ENCODE measurements around the gene GOLPH3.
"Not testable (repeated sequence)": the region's sequence is repeated elsewhere in the genome, so short reads cannot be mapped to it uniquely, and the experiment has no call there.

The GOLPH3 gene

DNA sequence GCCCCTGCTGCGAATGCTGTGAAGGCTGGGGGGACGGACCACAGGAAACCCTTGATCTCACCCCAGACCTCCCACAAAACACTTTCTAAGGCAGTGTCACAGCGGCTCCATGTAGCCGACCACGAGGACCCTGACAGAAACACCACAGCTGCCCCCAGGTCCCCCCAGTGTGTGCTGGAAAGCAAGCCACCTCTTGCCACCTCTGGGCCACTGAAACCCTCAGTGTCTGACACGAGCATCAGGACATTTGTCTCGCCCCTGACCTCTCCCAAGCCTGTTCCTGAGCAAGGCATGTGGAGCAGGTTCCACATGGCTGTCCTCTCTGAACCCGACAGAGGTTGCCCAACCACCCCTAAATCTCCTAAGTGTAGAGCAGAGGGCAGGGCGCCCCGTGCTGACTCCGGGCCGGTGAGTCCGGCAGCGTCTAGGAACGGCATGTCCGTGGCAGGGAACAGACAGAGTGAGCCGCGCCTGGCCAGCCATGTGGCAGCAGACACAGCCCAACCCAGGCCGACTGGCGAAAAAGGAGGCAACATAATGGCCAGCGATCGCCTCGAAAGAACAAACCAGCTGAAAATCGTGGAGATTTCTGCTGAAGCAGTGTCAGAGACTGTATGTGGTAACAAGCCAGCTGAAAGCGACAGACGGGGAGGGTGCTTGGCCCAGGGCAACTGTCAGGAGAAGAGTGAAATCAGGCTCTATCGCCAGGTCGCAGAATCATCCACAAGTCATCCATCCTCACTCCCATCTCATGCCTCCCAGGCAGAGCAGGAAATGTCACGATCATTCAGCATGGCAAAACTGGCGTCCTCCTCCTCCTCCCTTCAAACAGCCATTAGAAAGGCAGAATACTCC lies 84.7 kb downstream of the GOLPH3 start:
- DNase-seq (ENCODE audit: extremely low read depth, low read depth): no peak
- no peak overlapping the region for H3K4me3 ChIP-seq (replicated peaks; ENCODE audit: low read depth, low read length)
- TF ChIP-seq, protein P1, sequence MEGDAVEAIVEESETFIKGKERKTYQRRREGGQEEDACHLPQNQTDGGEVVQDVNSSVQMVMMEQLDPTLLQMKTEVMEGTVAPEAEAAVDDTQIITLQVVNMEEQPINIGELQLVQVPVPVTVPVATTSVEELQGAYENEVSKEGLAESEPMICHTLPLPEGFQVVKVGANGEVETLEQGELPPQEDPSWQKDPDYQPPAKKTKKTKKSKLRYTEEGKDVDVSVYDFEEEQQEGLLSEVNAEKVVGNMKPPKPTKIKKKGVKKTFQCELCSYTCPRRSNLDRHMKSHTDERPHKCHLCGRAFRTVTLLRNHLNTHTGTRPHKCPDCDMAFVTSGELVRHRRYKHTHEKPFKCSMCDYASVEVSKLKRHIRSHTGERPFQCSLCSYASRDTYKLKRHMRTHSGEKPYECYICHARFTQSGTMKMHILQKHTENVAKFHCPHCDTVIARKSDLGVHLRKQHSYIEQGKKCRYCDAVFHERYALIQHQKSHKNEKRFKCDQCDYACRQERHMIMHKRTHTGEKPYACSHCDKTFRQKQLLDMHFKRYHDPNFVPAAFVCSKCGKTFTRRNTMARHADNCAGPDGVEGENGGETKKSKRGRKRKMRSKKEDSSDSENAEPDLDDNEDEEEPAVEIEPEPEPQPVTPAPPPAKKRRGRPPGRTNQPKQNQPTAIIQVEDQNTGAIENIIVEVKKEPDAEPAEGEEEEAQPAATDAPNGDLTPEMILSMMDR (IDR thresholded peaks at IDR 0.05; ENCODE audit: low read depth, low read length, missing control alignments): no peak

- no peak overlapping the region for H3K4me3 ChIP-seq (replicated peaks; ENCODE audit: low read depth, low read length)
- DNase-seq (ENCODE audit: extremely low read depth, low read depth): no peak
- TF ChIP-seq, protein P1 (IDR thresholded peaks at IDR 0.05; ENCODE audit: low read depth, low read length, missing control alignments): no peak
Measured at GRCh38 chr5:32088214-32088613, 85.9 kb downstream of the GOLPH3 start.

- TF ChIP-seq, protein P1 (IDR thresholded peaks at IDR 0.05; ENCODE audit: low read depth, low read length, missing control alignments): no peak
- no peak overlapping the region for H3K4me3 ChIP-seq (replicated peaks; ENCODE audit: low read depth, low read length)
- no peak for DNase-seq (ENCODE audit: extremely low read depth, low read depth)
Measured at GRCh38 chr5:32087086-32088082, 86.7 kb downstream of the GOLPH3 start.

- TF ChIP-seq, protein P1 (IDR thresholded peaks at IDR 0.05; ENCODE audit: low read depth, low read length, missing control alignments): no peak
- DNase-seq (ENCODE audit: extremely low read depth, low read depth): no peak
- H3K4me3 ChIP-seq (replicated peaks; ENCODE audit: low read depth, low read length): no peak overlapping the region
Measured at GRCh38 chr5:32083981-32084430, 90.1 kb downstream of the GOLPH3 start.

GRCh38 chr5:32082701-32083100 lies 91.4 kb downstream of the GOLPH3 start:
- H3K4me3 ChIP-seq (replicated peaks; ENCODE audit: low read depth, low read length): no peak overlapping the region
- no peak for DNase-seq (ENCODE audit: extremely low read depth, low read depth)
- TF ChIP-seq, protein P1 (IDR thresholded peaks at IDR 0.05; ENCODE audit: low read depth, low read length, missing control alignments): no peak

- not testable (repeated sequence) for H3K4me3 ChIP-seq (replicated peaks; ENCODE audit: low read depth, low read length); DNase-seq (ENCODE audit: extremely low read depth, low read depth)
Measured at GRCh38 chr5:32080565-32080964, 93.6 kb downstream of the GOLPH3 start.

DNA sequence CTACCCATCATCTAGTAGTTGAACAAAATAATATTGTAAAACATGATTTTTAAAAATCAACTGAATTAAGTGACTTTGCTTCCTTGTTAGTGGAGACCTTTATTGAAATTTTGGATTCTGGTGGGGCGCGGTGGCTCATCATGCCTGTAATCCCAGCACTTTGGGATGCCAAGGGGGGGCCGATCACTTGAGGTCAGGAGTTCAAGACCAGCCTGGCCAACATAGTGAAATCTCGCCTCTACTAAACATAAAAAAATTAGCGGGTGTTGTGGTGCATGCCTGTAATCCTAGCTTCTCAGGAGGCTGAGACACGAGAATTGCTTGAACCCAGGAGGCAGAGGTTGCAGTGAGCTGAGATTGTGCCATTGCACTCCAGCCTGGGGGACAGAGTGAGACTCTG lies 95.3 kb downstream of the GOLPH3 start:
- DNase-seq (ENCODE audit: extremely low read depth, low read depth): not testable (repeated sequence)

More for the DNA sequence above, 95.3 kb downstream of the GOLPH3 start:
- not testable (repeated sequence) for H3K4me3 ChIP-seq (replicated peaks; ENCODE audit: low read depth, low read length)

All from HFF-Myc (cell line).